Amniotic stem cell (primary cell): ENCODE results near the gene REEP1.
A peak's percentile ranks its signal among the peaks of the same experiment; 100 is the strongest.
"Not testable (repeated sequence)": the region's sequence is repeated elsewhere in the genome, so short reads cannot be mapped to it uniquely, and the experiment has no call there.

Experiments used
- DNase-seq: peaks from one replicate; lab custom pipeline; 2025; lab: John Stamatoyannopoulos, UW

Gene REEP1

GRCh38 chr2:86224645-86225355, 112.6 kb downstream of the REEP1 start:
- DNase-seq = no peak

- no peak for DNase-seq
Observed at GRCh38 chr2:86223927-86224560, 113.4 kb downstream of the REEP1 start.

GRCh38 chr2:86223140-86223926, 114.1 kb downstream of the REEP1 start:
- DNase-seq = no peak

GRCh38 chr2:86221066-86221684, 116.3 kb downstream of the REEP1 start:
- peak; percentile 25 for DNase-seq

GRCh38 chr2:86219896-86220295, 117.5 kb downstream of the REEP1 start:
- no peak for DNase-seq

GRCh38 chr2:86218124-86218523, 119.3 kb downstream of the REEP1 start:
- DNase-seq = no peak

GRCh38 chr2:86216575-86217555, 120.6 kb downstream of the REEP1 start:
- DNase-seq = no peak

- DNase-seq = no peak
Observed at GRCh38 chr2:86214503-86214832, 123.0 kb downstream of the REEP1 start.

- DNase-seq = no peak
Observed at GRCh38 chr2:86213699-86214502, 123.5 kb downstream of the REEP1 start.

GRCh38 chr2:86213056-86213455, 124.4 kb downstream of the REEP1 start:
- no peak for DNase-seq

- no peak for DNase-seq
Observed at GRCh38 chr2:86211796-86212188, 125.6 kb downstream of the REEP1 start.

- DNase-seq = no peak
Observed at GRCh38 chr2:86211033-86211795, 126.2 kb downstream of the REEP1 start.

GRCh38 chr2:86204458-86204857, 133.0 kb downstream of the REEP1 start:
- DNase-seq = no peak

- no peak for DNase-seq
Observed at GRCh38 chr2:86203614-86204013, 133.8 kb downstream of the REEP1 start.

GRCh38 chr2:86202702-86203101, 134.7 kb downstream of the REEP1 start:
- DNase-seq = no peak

GRCh38 chr2:86202336-86202692, 135.1 kb downstream of the REEP1 start:
- no peak for DNase-seq

- DNase-seq = no peak
Observed at GRCh38 chr2:86201671-86202335, 135.6 kb downstream of the REEP1 start.

- not testable (repeated sequence) for DNase-seq
Observed at GRCh38 chr2:86200564-86200963, 136.9 kb downstream of the REEP1 start.

- DNase-seq = no peak
Observed at GRCh38 chr2:86199834-86200177, 137.6 kb downstream of the REEP1 start.
